SK-N-SH (cell line): ENCODE data around the gene MASP1. TPM values are rescaled to one million over a fixed set of nuclear protein-coding genes. Genes with fewer than 3 reads are reported as not detected.
A peak's percentile ranks its signal among the peaks of the same experiment; 100 is the strongest.

ENCODE experiments used
- CTCF ChIA-PET: fragments of 300-600, 350-600 bp; formaldehyde crosslinking; extraction: SDS; loops from one replicate; lab custom pipeline; 2021; lab: Yijun Ruan, JAX
- POLR2A ChIA-PET: fragments of 350-600 bp; sonication (Branson Sonifier 250); formaldehyde crosslinking; extraction: SDS; loops from one replicate; lab custom pipeline; 2020; ENCODE audit warnings: antibody characterized with exemption, inconsistent platforms; lab: Yijun Ruan, JAX
- DNase-seq: peaks from one replicate; pipeline ENCODE4 v3.0.0; 2012
- H2AFZ ChIP-seq: fragments of 200-600 bp; sonication (generic); 2 replicates; pipeline ENCODE4 v1.8.1; 2016; ENCODE audit warnings: antibody characterized with exemption, mild to moderate bottlenecking, low read depth
- H3F3A ChIP-seq: fragments of 200-600 bp; sonication (generic); replicated peaks from 2 replicates; pipeline ENCODE3; 2016; ENCODE audit warnings: antibody characterized with exemption, mild to moderate bottlenecking; ENCODE audit not compliant: insufficient read depth
- H3K27ac ChIP-seq, 2 experiments: fragments of 200-500 bp in 1 of 2; fragments of 200-600 bp in 1 of 2; sonication (Bioruptor generic) in 1 of 2; sonication (generic), shearing (Covaris generic) in 1 of 2; 2 replicates each; pipeline versions ENCODE4 v1.5.1 to v1.6.1; 2014 to 2016; ENCODE audit warnings: low read depth in 2 of 2, inconsistent platforms in 1 of 2, low read length in 1 of 2, mild to moderate bottlenecking in 1 of 2, mixed read lengths in 1 of 2
- H3K27me3 ChIP-seq: fragments of 200-600 bp; sonication (generic), shearing (Covaris generic); 2 replicates; pipeline ENCODE4 v1.6.1; 2016; ENCODE audit warnings: mixed run types; ENCODE audit not compliant: insufficient read depth
- H3K36me3 ChIP-seq, 2 experiments: fragments of 200-500 bp in 1 of 2; fragments of 200-600 bp in 1 of 2; sonication (Bioruptor generic) in 1 of 2; sonication (generic) in 1 of 2; replicated peaks in 1 of 2; 2 replicates each; pipeline versions ENCODE3 to v1.5.1; 2014 to 2016; ENCODE audit warnings: low read length in 1 of 2, mild to moderate bottlenecking in 1 of 2; ENCODE audit not compliant: insufficient read depth in 2 of 2, control insufficient read depth in 1 of 2
- H3K4me1 ChIP-seq, 2 experiments: fragments of 200-500 bp in 1 of 2; fragments of 200-600 bp in 1 of 2; sonication (Bioruptor generic) in 1 of 2; sonication (generic), shearing (Covaris generic) in 1 of 2; 2 replicates each; pipeline versions ENCODE4 v1.5.1 to v1.6.1; 2014 to 2016; ENCODE audit warnings: low read depth in 1 of 2, low read length in 1 of 2, mixed run types in 1 of 2; ENCODE audit not compliant: insufficient read depth in 2 of 2, control insufficient read depth in 1 of 2
- H3K4me2 ChIP-seq: fragments of 200-600 bp; sonication (generic), shearing (Covaris generic); 2 replicates; pipeline ENCODE4 v1.6.1; 2017; ENCODE audit warnings: mixed run types
- H3K4me3 ChIP-seq, 2 experiments: fragments of 200-500 bp in 1 of 2; fragments of 200-600 bp in 1 of 2; sonication (Bioruptor generic) in 1 of 2; sonication (generic), shearing (Covaris generic) in 1 of 2; 2 replicates each; pipeline versions ENCODE4 v1.5.1 to v1.8.1; 2014 to 2016; ENCODE audit warnings: low read depth in 2 of 2, inconsistent platforms in 1 of 2, low read length in 1 of 2, mild to moderate bottlenecking in 1 of 2, mixed read lengths in 1 of 2, moderate library complexity in 1 of 2
- H3K79me2 ChIP-seq: fragments of 200-600 bp; sonication (generic); 2 replicates; pipeline ENCODE4 v1.8.1; 2017; ENCODE audit warnings: mild to moderate bottlenecking; ENCODE audit not compliant: insufficient read depth
- H3K9ac ChIP-seq: fragments of 200-600 bp; sonication (generic); 2 replicates; pipeline ENCODE4 v1.6.1; 2017; ENCODE audit warnings: mixed run types
- H3K9me2 ChIP-seq: fragments of 200-600 bp; sonication (generic); 2 replicates; pipeline ENCODE4 v1.6.1; 2017; ENCODE audit warnings: mixed run types
- H3K9me3 ChIP-seq: fragments of 200-600 bp; sonication (generic); 2 replicates; pipeline ENCODE4 v1.6.1; 2017; ENCODE audit warnings: mixed run types, mild to moderate bottlenecking, moderate library complexity
- H4K20me1 ChIP-seq: fragments of 200-600 bp; sonication (generic); 2 replicates; pipeline ENCODE4 v1.6.1; 2017; ENCODE audit warnings: mild to moderate bottlenecking, mixed run types; ENCODE audit not compliant: insufficient read depth
- ELF1 ChIP-seq: IDR thresholded peaks from 2 replicates; pipeline ENCODE4 v1.4.0; 2012
- MAX ChIP-seq: IDR thresholded peaks from 2 replicates; pipeline ENCODE4 v1.4.0; 2012; ENCODE audit warnings: low read depth
- PBX3 ChIP-seq: IDR thresholded peaks from 2 replicates; pipeline ENCODE4; 2012
- POLR2AphosphoS5 ChIP-seq: IDR thresholded peaks from 2 replicates; pipeline ENCODE4 v1.6.1; 2012; ENCODE audit warnings: low read depth, low read length
- TEAD4 ChIP-seq: IDR thresholded peaks from 2 replicates; pipeline ENCODE4 v1.4.0; 2012; ENCODE audit warnings: mild to moderate bottlenecking, borderline replicate concordance; ENCODE audit not compliant: insufficient read depth
- ZBTB33 ChIP-seq: IDR thresholded peaks from 2 replicates; pipeline ENCODE4 v1.4.0; 2012; ENCODE audit warnings: low read depth, borderline replicate concordance
- WGBS: methylation state at CpG from one replicate; pipeline ENCODE4 v1.1.6; 2017; ENCODE audit warnings: low lambda C conversion rate; 5-methylcytosine and 5-hydroxymethylcytosine counted together
- polyA plus RNA-seq, 3 experiments: library from polyadenylated mRNA; depleted of rRNA; stranded (reverse); fragments of >200 nt; gene quantifications; 2 replicates each; pipeline ENCODE4 v1.2.3, GENCODE V29; 2012
- TF ChIP-seq, protein P1 (sequence below): fragments of 150-350 bp; IDR thresholded peaks from 2 replicates; pipeline ENCODE4 v1.6.1; 2017; ENCODE audit warnings: antibody characterized with exemption, low read length, low read depth, borderline replicate concordance

MASP1 gene, protein sequence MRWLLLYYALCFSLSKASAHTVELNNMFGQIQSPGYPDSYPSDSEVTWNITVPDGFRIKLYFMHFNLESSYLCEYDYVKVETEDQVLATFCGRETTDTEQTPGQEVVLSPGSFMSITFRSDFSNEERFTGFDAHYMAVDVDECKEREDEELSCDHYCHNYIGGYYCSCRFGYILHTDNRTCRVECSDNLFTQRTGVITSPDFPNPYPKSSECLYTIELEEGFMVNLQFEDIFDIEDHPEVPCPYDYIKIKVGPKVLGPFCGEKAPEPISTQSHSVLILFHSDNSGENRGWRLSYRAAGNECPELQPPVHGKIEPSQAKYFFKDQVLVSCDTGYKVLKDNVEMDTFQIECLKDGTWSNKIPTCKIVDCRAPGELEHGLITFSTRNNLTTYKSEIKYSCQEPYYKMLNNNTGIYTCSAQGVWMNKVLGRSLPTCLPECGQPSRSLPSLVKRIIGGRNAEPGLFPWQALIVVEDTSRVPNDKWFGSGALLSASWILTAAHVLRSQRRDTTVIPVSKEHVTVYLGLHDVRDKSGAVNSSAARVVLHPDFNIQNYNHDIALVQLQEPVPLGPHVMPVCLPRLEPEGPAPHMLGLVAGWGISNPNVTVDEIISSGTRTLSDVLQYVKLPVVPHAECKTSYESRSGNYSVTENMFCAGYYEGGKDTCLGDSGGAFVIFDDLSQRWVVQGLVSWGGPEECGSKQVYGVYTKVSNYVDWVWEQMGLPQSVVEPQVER
- polyA plus RNA-seq (2012; rRNA removed), result not detected in 2 replicates
- not detected in 2 replicates for polyA plus RNA-seq (2012; cell fraction: cytosol; rRNA removed)
- not detected in 2 replicates for polyA plus RNA-seq (2012; cell fraction: nucleus; rRNA removed)

GRCh38 chr3:187291512-187292132, at the start of gene MASP1:
Gene MASP1, minus strand, starts transcription at chr3:187291737. Its CDS starts 105 bp downstream, at chr3:187291632.
- H3K27me3 ChIP-seq, result peaks cover 21% of the 10 kb centered on the region; the same call in 1 of the 2 replicates
- no peak within 1 kb of the TSS for H2AFZ ChIP-seq
- no peaks in the 10 kb centered on the region for H3K9me2 ChIP-seq
- H3K79me2 ChIP-seq, result no peaks in the 10 kb centered on the region
- H3K9ac ChIP-seq, result no peak within 1 kb of the TSS
- DNase-seq, result no peak
- H3K36me3 ChIP-seq, result no peaks in the 10 kb centered on the region
- H3K4me3 ChIP-seq, result no peak within 1 kb of the TSS
- H3K4me2 ChIP-seq, result 0 out of 2 replicates have a peak within 1 kb of the TSS, but pooled peaks have one; percentile 7
- no peaks in the 10 kb centered on the region for H3F3A ChIP-seq
- H3K4me1 ChIP-seq, result no peaks in the 10 kb centered on the region
- 5% methylated on average over 10 of the region's 10 CpGs for WGBS
- ChIA-PET CTCF (no interaction called here), POLR2A (no interaction called here)
- no peaks in the 10 kb centered on the region for H4K20me1 ChIP-seq
- no peak within 1 kb of the TSS for H3K27ac ChIP-seq
- TF ChIP-seq TEAD4 (no peak), PBX3 (no peak), ZBTB33 (no peak), POLR2AphosphoS5 (no peak), MAX (no peak)
- H3K9me3 ChIP-seq, result no peaks in the 10 kb centered on the region

- DNase-seq, result no peak
- no peaks in the 10 kb centered on the region for H4K20me1 ChIP-seq
- no peaks in the 10 kb centered on the region for H3K9me3 ChIP-seq
- TF ChIP-seq, protein P1, sequence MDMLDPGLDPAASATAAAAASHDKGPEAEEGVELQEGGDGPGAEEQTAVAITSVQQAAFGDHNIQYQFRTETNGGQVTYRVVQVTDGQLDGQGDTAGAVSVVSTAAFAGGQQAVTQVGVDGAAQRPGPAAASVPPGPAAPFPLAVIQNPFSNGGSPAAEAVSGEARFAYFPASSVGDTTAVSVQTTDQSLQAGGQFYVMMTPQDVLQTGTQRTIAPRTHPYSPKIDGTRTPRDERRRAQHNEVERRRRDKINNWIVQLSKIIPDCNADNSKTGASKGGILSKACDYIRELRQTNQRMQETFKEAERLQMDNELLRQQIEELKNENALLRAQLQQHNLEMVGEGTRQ, result no peak
- TF ChIP-seq ELF1 (no peak), PBX3 (no peak)
- no peak overlapping the region for H3K9ac ChIP-seq
- H3K27me3 ChIP-seq, result peaks cover 9% of the 10 kb centered on the region; the same call in 1 of the 2 replicates
- 7% methylated on average over 1 of the region's 1 CpG for WGBS
- H3K4me1 ChIP-seq, result no peaks in the 10 kb centered on the region
- ChIA-PET CTCF (interaction anchor here (0.8 to 4.4 kb wide), 4 partner anchors 10 to 339 kb away, joined by 3 to 19 read pairs (median 6); no protein-coding TSS in a partner anchor), POLR2A (no interaction called here)
- H3K4me3 ChIP-seq, result no peak overlapping the region
- H2AFZ ChIP-seq, result no peak overlapping the region
- no peaks in the 10 kb centered on the region for H3K36me3 ChIP-seq
- H3K9me2 ChIP-seq, result no peaks in the 10 kb centered on the region
- H3K79me2 ChIP-seq, result no peaks in the 10 kb centered on the region
- no peak overlapping the region for H3K27ac ChIP-seq
- no peaks in the 10 kb centered on the region for H3F3A ChIP-seq
- no peak overlapping the region for H3K4me2 ChIP-seq
These were observed 49.0 kb upstream of the MASP1 start for GRCh38 chr3:187340578-187340977.
